Raji (cell line): Measurements from ENCODE around the gene GRIP2.

Experiments
- POLR2A ChIP-seq: IDR thresholded peaks from 2 replicates; pipeline ENCODE4 v1.6.1; 2011; ENCODE audit warnings: low read depth, low read length, control low read depth; ENCODE audit not compliant: insufficient read depth

Gene GRIP2

GRCh38 chr3:14550181-14550580, 10.0 kb upstream of the GRIP2 start:
- no peak for TF ChIP-seq POLR2A

GRCh38 chr3:14549256-14549919, 9.2 kb upstream of the GRIP2 start:
- TF ChIP-seq POLR2A, result no peak

GRCh38 chr3:14548321-14548729, 8.2 kb upstream of the GRIP2 start:
- TF ChIP-seq POLR2A, result no peak

GRCh38 chr3:14547693-14548092, 7.6 kb upstream of the GRIP2 start:
- no peak for TF ChIP-seq POLR2A

GRCh38 chr3:14546041-14546440, 5.9 kb upstream of the GRIP2 start:
- TF ChIP-seq POLR2A, result no peak

GRCh38 chr3:14545251-14545635, 5.1 kb upstream of the GRIP2 start:
- no peak for TF ChIP-seq POLR2A

DNA sequence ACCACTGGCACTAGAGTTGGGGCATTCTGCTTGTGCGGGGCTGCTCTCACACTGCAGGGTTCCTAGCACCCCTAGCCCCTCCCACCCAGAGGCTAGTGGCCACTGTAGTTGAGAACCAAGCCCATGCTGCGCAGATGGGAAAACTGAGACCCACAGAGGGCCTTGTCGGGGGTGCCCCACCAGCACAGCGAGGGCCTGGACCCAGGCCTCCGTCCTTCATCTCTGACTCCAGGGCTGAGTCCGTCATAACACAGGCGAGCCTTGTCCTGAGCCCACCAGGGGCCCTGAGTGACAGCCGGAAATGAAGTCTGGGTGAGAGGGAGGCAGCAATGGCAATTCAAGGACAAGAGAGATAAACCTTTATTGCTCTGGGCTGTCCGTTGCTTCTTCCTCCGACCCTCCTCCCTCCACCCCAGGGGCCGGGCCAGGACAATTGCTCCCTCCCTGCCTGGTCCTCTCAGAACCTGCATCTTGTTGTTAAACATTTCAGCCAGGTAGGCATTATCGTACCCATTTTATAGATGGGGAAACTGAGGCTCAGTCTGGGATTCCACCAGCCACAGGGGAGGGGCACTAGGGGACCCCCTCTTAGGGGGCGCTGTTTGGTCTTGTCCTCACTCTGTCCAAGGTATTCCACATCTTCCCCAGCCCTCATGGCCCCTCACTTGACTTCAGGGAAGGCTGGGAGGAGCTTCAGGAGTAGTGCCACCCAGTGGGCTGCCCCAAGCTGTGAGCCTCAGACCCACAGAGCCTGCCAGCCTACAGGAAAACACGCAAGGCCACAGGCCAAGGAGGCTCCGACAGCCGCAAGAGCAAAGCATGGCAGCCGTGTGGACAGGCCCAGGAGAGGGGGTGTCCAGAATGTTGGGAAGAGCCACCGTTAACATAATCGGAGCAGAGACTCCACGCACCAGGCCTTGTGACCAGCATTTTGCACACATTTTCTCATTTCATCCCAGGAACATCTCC, 4.4 kb upstream of the GRIP2 start:
- TF ChIP-seq POLR2A, result no peak

DNA sequence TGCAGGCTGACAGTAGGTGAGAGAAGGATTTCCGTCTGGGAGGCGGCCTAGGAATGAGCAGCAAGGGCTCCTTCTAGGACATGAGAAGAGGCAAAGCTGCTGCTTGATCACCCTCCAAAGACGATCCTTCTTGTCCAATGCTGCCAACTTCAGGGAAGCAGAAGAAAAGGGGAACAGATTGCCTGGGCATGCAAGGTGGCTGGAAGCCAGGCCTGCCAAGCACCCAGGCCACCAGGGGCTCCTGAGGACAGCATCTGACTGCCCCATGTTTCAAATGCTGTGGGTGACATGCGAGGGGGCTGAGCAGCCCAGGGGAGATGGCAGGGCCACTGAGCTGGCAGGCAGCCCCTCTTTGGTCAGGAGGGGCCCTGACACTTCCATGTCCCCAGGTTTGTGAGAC, 3.3 kb upstream of the GRIP2 start:
- no peak for TF ChIP-seq POLR2A

GRCh38 chr3:14542656-14543055, 2.5 kb upstream of the GRIP2 start:
- TF ChIP-seq POLR2A, result no peak

DNA sequence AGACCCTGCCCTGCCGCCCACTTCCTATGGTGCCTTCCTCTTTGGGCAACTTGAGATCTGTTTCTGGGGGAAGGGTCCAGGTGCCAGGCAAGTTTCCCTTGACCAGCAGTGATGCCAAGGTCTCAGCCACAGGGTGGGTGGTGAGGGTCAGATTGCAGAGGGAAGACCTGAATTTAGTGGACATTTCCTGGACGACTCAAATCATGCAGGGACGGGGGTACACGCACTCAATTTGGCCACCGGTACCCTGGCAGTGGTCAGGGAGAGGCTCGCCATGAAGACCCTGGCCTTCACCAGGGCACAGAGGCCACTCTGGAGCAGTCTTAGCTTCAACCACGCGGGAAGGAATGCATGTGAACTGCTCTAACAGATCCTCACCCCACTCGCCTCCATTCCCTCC, 1.5 kb upstream of the GRIP2 start:
- TF ChIP-seq POLR2A, result no peak

- TF ChIP-seq POLR2A, result no peak
These were observed 761 bp upstream of the GRIP2 start for GRCh38 chr3:14540821-14541385.

- TF ChIP-seq POLR2A, result no peak
These were observed 779 bp downstream of the GRIP2 start for GRCh38 chr3:14539384-14539741.

GRCh38 chr3:14538451-14539088, 1.6 kb downstream of the GRIP2 start:
- no peak for TF ChIP-seq POLR2A

- no peak for TF ChIP-seq POLR2A
These were observed 2.3 kb downstream of the GRIP2 start for GRCh38 chr3:14537590-14538450.

- TF ChIP-seq POLR2A, result no peak
These were observed 3.1 kb downstream of the GRIP2 start for GRCh38 chr3:14536837-14537589.
